Stimulated activated CD4-positive, alpha-beta T cell treated with anti-CD3 and anti-CD28 coated beads, Interleukin-1b, Interleukin-23, amount 100 ng/mL, for 4 hours (primary cell): Measurements from ENCODE around the gene LRRFIP1.
"Not testable (repeated sequence)": the region's sequence is repeated elsewhere in the genome, so short reads cannot be mapped to it uniquely, and the experiment has no call there.

Source experiments
- DNase-seq, 2 donors: peaks; one replicate each; pipeline ENCODE4 v3.0.0-alpha.2; 2020; ENCODE audit warnings: low read depth in 2 of 2

The LRRFIP1 gene, protein sequence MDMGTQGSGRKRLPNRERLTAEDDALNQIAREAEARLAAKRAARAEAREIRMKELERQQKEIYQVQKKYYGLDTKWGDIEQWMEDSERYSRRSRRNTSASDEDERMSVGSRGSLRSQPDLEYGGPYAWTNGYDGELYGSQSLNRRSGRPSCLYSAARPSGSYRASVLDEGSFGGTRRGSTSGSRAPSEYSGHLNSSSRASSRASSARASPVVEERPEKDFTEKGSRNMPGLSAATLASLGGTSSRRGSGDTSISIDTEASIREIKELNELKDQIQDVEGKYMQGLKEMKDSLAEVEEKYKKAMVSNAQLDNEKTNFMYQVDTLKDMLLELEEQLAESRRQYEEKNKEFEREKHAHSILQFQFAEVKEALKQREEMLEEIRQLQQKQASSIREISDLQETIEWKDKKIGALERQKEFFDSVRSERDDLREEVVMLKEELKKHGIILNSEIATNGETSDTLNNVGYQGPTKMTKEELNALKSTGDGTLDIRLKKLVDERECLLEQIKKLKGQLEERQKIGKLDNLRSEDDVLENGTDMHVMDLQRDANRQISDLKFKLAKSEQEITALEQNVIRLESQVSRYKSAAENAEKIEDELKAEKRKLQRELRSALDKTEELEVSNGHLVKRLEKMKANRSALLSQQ

DNA sequence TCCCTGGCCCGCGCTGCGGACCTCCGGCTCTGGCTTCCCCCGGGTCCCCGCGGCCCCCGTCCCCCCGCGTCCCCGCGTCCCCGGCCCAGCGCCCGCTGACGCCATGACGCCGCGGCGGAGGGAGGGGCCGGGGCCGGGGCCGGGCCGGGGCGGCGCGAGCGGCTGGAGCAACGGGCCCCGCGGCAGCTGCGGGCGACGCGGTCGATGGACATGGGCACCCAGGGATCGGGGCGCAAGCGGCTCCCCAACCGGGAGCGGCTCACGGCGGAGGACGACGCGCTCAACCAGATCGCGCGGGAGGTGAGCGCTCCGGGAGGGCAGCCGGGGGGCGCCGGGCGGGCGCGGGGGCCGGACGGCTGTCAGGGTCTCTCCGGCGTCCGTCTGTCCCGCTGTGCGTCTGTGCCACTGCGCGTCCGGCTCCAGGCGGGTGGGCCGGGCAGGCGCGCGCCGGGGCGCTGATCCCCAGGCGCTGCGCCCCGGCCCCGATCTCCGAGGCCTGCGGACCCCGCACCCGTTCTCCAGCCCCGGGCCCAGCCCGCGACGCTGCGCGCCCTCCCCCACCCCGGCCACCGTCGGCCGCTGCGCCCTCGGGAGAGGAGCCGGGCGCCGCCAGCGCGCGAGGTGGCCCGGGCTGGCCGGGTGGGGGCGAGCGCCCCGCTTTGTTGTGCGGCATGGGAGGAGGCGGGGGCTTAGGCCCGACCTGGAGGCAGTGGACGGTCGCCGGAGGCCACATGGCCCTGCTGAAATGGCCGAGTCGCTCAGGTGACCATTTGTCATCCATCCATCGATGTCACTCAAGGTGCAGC lies at the start of gene LRRFIP1:
Gene LRRFIP1, plus strand, starts transcription at position 147 of the 806 bp plus-strand sequence. Its CDS starts 58 bp downstream, at position 205.
- DNase-seq: peak in 1 of 2 donors; percentile 31

GRCh38 chr2:237577956-237578870 lies 49.2 kb upstream of the LRRFIP1 start:
- DNase-seq: no peak

DNA sequence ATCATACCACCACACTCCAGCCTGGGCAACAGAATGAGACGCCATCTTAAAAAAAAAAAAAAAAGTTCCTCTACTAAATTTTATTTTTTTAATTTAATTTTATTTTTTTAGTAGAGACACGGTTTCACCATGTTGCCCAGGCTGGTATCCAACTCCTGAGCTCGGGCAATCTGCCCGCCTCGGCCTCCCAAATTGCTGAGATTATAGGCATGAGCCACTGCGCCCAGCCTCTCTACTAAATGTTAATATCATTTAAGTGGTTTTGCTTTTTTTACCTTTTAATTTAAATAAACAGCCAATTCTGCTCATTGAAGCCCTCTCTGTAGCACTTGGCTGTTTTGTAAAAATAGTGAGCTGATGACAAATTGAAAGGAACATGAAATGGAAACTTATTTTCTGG lies 46.1 kb upstream of the LRRFIP1 start:
- DNase-seq: no peak

DNA sequence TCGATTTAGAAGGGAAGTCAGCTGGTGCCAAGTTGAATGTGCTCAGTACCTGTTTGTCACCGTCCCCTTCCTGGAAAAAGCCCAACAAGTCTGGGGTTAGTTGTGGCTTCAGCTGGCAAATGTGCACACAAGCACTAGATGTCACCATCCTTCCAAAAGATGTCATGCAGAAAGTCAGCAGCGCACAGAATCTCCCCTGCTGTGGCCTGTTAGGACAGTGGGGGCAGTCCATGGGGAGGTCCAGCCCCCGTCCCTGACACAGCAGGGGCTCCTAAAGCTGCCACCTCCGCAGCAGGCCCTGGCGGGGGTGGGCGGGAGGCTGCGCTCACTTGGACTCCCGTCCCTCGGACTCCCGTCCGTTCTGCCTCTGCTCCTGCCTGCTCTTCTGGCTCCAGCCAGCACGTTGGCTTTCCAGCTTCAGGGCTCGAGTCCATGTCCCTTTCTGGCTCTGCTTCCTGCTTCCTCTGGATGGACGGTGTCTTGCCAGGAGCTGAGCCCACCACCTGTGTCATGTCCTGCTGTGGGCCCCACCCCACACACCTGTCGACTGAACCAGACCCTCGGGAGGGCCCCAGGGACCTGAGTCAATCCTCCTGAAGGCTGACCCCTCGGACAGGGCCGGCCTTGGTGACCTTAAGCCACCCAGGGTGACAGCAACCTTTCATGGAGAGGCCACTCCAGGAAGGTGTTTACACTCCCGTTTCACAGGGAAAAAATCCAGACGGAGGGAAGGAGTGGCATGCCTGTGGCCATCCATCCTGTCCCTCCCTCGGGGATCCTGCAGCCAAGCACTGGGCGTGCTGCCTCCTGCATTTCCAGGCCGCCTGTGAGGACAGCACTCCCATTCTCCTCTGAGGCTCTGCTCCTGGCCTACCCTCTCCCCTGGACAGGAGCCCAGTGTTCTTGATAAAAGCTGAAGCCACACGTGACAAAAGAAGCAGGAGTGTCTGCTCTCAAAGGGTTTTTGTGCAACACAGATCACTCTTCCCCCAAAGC lies 45.3 kb upstream of the LRRFIP1 start:
- DNase-seq: peak in 1 of 2 donors; percentile 28

DNA sequence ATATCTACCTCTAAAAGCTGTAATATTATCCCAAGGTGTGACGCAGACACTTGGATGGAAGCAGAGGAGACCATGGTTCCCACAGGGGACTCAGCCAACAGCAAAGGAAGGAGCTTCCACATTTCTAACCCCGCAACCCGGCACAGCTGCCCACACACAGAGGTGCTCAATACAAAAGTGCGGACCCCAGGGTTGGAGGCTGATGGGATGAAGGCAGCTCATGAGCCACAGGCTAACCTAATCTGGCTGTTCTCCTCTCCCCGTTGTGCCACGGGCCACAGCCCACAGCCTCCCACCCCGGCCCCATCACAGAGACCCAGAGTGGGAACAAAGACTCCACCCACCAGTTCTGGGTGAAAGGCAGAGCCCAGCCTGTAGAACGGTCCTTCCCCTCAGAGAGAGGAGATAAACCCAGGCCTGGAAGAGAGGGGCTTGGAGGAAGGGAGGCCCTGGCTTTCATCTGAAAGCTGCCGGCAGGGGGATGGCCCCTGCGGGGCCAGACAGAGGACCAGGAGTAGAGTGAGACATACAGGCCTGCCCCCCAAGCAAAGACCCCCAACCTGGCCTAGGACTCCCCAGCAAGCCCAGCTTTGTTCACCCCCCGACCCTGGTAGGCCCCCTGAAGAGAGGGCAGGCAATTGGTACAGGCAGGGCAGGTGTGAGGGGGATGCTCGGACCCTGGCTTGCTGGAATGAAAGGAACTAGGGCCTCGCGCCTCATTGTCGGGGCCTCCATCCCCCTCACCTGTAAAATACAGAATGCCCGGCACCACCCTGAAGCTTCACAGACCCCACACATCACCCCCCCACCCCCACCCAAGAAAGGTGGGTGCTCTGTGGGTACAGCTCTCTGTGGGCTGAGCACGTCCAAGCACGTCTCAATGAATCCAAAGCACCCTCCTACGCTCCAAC lies 43.7 kb upstream of the LRRFIP1 start:
- no peak for DNase-seq

- DNase-seq: no peak
Measured at GRCh38 chr2:237585590-237586221, 41.7 kb upstream of the LRRFIP1 start.

GRCh38 chr2:237588044-237588696 lies 39.2 kb upstream of the LRRFIP1 start:
- DNase-seq: no peak

GRCh38 chr2:237590272-237591140 lies 36.9 kb upstream of the LRRFIP1 start, which contains the start of gene RAB17:
Gene RAB17 (minus strand): TSS chr2:237590734. CDS start chr2:237586154, 4,580 bp downstream.
- no peak for DNase-seq

GRCh38 chr2:237591141-237591881 lies 36.1 kb upstream of the LRRFIP1 start:
- no peak for DNase-seq

DNA sequence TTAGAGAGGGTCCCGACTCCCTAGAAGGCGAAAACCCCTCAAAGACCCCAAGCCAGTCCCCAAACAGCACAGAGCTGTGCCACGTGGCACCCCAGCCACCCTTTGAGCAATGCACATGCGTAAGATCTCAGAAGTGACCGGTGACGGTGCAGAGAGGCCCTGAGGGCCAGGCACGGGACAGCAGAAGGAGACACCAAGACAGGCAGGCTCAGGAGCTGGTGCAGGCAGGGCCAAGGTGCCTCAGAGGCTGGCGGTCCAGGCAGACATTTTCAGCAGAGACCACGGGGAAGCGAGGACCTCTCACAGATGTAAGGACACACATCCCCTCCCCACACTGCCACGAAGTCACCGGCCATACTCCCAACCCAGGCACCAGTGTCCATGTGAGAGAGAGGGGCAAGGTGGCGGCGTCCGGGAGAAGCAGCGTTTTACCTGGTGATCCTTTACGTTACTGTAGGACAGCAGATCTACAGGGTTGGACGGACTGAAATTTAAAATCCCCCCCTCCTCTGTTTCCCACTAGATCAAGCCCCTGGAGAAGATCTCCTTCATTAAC lies 34.9 kb upstream of the LRRFIP1 start:
- no peak for DNase-seq

DNA sequence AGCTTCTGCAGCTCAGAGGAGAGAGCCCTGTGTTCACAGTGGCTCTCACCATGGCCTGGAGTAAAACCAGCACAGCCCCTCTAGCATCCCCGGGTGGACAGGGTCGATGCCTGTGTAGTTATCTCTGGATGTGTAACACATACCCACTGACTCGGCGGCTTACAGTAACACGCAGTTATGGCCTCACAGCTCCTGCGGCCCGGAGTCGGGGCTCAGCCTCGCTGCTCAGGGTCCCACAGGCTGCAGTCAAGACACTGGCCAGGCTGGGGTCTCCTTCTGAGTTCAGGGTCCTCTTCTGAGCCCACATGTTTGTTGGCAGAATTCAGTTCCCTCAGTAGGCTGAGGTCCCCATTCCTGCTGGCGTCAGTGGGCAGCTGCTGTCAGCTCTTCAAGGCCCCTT lies 34.4 kb upstream of the LRRFIP1 start:
- DNase-seq: no peak

DNA sequence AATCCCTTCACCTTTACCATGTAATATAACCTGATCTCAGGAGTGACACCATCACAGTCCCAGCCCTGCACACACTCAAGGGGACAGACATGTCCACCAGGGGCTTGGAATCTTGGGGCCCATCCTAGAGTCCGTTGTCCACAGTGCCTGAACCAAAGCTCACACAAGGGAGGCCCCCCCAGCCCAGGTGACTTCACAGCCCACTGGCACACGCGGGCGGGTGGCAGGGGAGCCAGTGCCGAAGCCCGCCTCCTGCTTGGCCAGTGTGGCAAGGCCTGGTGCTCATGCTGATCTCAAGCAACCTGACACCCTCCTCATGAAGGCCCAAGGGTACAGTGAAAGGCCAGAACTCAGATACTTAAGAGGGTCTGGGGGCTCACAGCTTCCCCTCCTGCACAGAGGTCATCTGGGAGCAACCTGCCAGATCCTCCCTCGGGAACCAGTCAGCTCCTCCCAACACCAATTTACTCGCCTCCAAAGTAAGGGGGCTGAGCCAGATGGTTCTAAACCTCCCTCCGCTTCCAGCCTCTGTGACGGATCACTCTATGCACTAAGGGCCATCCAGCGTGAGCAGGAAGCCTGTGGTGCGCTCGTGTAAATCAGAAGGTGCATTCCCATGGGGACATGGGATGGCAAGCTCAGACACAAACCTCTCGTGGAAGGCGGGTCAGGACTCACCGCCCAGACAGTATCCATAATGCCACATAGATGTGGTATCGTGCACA lies 33.6 kb upstream of the LRRFIP1 start:
- no peak for DNase-seq

GRCh38 chr2:237594514-237594871 lies 32.9 kb upstream of the LRRFIP1 start:
- DNase-seq: no peak

GRCh38 chr2:237595829-237596519 lies 31.4 kb upstream of the LRRFIP1 start:
- not testable (repeated sequence) for DNase-seq
